Measurements from ENCODE around the gene BRIP1. TPM values are rescaled to one million over a fixed set of nuclear protein-coding genes. Genes with fewer than 3 reads are reported as not detected.

Gene BRIP1
- total RNA-seq, 1 donor from 2014 or later, result 0.11 TPM

DNA sequence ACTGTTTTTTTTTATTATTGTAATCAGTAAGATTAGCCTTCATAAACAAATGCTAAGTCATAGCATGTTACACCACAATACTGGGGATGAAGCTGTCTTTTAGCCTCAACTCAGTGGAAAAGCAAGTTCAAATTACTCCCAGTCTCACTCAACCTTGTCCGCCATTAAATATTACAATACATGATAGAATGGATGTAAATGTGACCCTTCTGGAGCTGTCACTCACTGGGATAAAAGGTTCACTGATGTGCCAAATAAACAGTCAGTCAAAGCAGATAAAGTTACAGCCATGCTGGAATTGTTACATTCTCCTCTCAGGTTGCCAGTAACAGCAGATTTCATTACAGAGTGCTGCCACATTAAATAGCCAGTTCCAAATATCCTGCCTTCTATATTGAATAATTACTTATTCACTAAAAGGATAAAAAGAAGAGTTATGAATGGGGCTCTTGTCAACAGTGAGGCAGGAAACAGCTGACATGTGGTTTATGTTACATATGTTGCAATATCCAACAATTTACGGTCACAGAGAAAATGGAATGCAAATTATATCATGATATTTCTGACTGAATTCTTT is 53.4 kb downstream of the BRIP1 start:
- DNase-seq (ENCODE audit: low spot score), result no peak
- intact Hi-C loops (cut with DNase I), result no loop called here

GRCh38 chr17:61808442-61808841 is 54.9 kb downstream of the BRIP1 start:
- no peak for DNase-seq (ENCODE audit: low spot score)
- intact Hi-C loops (cut with DNase I), result no loop called here

- intact Hi-C loops (cut with DNase I), result no loop called here
- no peak for DNase-seq (ENCODE audit: low spot score)
These were observed 56.4 kb downstream of the BRIP1 start for GRCh38 chr17:61806936-61807335.

GRCh38 chr17:61806081-61806828 is 57.1 kb downstream of the BRIP1 start:
- DNase-seq (ENCODE audit: low spot score), result no peak
- intact Hi-C loops (cut with DNase I), result no loop called here

DNA sequence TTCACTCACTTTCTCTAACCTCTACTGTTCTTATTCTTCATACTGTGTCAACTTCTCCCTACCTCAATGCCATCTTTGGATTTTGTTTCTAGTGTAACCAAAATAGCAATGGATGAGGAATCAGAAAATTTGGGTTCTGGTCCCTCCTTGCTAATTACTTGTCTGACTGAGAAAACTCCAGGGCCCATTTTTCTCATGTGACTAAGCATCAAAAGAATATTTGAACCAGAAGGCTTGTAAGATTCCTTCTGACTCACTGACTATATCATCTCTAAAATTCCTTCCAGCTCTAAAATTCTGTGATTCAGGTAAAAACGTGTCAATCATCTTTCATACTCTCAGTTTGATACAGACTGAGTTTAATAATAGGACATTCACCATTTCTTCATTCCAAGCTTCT is 57.9 kb downstream of the BRIP1 start:
- no peak for DNase-seq (ENCODE audit: low spot score)
- intact Hi-C loops (cut with DNase I), result no loop called here

DNA sequence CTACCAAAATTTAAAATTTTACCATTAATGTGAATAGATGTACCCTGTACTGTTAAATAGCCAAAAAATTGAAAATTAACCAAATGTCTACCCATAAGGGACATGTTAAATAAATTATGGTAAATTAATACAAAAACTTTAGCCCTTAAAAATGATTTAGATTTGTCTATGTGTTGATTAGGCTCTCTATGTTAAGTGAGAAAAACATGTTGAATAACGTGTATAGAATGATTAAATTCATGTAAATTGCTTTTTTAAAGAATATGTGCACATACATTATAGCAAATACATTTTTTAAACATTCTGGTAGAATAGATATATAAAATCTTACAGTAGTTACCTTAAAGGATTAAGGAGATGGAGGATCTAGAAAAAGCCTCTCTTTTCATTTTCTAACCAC is 59.5 kb downstream of the BRIP1 start:
- intact Hi-C loops (cut with DNase I), result no loop called here
- no peak for DNase-seq (ENCODE audit: low spot score)

GRCh38 chr17:61803216-61803615 is 60.1 kb downstream of the BRIP1 start:
- no peak for DNase-seq (ENCODE audit: low spot score)
- intact Hi-C loops (cut with DNase I), result no loop called here

DNA sequence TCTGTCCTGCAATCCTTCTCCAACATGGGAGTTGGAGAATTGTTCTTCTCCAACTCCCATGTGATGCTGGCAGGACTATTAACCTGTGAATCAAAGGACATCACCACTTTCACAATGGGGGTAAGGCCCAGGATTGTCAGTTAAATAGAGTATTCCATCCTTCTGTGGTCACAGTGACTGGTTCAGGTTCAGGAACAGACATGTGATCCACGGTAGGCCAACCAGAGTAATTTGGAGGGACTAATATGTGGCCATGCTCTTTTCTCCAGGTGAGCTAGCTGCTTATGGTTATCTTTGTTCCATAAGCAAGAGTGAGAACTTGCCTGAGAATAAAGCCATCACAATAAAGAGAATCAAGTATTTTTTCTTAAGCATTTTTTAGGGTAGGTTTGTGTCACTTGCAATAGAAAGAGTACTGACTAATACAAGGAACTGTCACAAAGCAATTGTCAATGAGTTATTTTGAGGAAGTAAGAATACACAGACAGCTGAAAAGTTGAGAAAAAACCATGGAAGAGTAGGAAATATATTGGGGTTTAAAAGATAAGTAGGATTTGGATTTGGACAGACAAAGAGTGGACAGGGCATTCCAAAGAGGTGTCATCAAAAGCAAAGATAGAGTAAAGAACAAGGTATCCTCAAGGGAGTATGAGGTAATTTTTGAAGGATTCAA is 63.4 kb downstream of the BRIP1 start:
- intact Hi-C loops (cut with DNase I), result no loop called here
- DNase-seq (ENCODE audit: low spot score), result no peak

- DNase-seq (ENCODE audit: low spot score), result no peak
- intact Hi-C loops (cut with DNase I), result no loop called here
These were observed 66.0 kb downstream of the BRIP1 start for GRCh38 chr17:61797283-61797682.

GRCh38 chr17:61795546-61795945 is 67.8 kb downstream of the BRIP1 start:
- intact Hi-C loops (cut with DNase I), result no loop called here
- no peak for DNase-seq (ENCODE audit: low spot score)

DNA sequence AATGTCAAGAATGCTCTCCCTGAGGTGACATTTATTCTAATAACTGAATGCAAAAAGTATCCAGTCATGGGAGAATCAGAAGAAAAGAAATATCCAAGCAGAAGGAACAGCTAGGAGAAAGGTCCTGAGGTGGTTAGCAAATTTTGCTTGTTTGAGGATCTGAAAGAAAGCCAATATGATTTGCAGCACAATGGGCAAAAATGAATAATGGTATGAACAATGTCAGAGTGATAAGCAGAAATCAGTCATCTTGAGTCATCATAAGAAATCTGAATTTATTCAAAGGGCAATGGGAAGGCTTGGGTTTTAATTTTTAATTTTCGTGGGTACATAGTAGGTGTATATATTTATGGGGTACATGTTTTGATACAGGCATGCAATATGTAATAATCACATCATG is 68.5 kb downstream of the BRIP1 start:
- intact Hi-C loops (cut with DNase I), result no loop called here
- DNase-seq (ENCODE audit: low spot score), result no peak

DNA sequence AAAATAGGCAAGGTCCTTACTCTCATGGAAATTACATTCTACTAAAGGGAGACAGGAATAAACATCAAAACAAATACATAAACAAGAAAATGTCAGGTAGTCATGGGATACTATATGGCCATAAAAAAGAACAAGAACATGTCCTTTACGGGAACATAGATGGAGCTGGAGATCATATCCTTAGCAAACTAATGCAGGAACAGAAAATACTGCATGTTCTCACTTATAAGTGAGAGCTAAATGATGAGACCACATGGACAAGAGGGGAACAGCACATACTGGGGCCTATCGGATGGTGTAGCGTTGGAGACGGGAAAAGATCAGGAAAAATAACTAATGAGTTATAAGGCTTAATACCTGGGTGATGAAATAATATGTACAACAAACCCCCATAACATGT is 69.1 kb downstream of the BRIP1 start:
- DNase-seq (ENCODE audit: low spot score), result no peak
- intact Hi-C loops (cut with DNase I), result no loop called here

DNA sequence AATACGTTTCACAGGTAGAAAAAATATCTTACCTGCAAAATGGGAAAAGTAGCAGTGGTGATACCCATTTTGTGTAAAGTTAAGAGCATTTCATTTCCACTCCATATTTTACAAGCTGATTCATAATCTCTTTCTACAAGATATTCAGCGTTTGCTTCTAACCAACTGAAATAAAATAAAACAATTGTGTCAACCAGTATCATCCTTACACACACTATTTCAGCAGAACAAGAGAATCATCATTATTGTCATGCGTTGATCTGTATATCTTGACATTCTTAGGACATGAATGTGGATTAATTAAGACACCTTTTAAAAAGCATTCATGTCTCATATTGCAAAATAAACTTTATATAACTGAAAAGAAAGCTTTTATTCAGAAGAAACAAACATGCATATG is 69.8 kb downstream of the BRIP1 start:
- no peak for DNase-seq (ENCODE audit: low spot score)
- intact Hi-C loops (cut with DNase I), result no loop called here

DNA sequence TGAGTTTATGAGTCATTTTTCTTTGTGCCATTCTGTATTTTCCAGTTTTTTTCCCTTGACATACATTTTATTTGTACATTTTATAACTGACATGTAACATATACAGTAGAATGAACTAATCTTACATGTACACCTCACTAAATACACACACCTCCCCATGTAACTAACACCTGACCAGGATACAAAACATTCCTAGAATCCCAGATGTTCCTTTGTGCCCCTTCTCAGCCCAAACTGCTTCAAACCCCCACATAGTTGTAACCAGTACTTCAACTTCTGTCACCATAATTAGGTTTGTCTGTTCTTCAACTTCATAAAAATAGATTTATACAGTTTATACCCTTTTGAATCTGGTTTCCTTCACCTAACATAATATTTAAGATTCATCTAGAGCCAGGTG is 73.5 kb downstream of the BRIP1 start:
- intact Hi-C loops (cut with DNase I), result no loop called here
- no peak for DNase-seq (ENCODE audit: low spot score)

GRCh38 chr17:61786088-61786487 is 77.2 kb downstream of the BRIP1 start:
- intact Hi-C loops (cut with DNase I), result no loop called here
- no peak for DNase-seq (ENCODE audit: low spot score)

DNA sequence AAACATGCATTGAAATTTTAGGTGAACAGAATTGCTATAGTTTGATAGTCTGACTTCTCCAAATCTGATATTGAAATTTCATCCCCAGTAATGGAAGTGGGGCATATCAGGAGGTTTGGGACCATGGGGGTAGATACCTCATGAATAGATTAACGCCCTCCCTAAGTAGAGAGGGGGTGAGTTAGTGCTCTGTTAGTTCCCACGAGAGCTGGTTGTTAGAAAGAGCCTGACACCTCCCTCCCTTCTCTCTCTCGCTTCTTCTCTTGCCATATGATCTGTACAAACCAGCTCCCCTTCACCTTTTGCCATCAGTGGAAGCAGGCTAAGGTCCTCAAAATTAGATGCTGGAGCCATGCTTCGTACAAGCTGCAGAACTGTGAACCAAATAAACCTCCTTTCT is 78.8 kb downstream of the BRIP1 start:
- no peak for DNase-seq (ENCODE audit: low spot score)
- intact Hi-C loops (cut with DNase I), result no loop called here

DNA sequence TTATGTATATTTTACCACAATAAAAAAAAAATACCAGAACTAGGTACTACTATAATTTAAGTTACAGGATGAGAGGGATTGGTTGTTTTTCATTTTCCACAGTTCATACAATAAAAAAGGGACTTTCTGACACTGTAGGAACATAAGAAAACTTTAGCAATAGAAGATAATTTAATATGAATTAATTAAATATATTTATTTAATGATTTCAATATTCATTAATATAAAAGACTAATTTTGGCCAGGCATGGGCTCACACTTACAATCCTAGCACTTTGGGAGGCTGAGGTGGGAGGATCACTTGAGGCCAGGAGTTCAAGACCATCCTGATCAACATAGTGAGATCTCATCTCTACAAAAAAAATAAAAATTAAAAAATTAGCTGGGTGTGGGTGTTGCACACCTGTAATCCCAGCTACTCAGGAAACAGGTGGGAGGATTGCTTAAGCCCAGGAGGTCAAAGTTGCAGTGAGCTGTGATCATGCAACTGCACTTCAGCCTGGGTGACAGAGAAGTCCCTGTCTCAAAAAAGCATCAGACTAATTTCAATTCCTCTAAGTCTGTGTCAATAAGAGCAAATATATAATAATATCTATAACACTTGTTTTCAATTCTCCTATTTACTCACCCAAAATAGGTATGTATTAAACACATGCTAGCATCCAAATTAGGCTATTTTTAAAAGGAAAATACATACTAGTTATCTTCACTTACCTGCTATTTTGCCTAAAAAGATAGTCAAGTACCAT is 79.6 kb downstream of the BRIP1 start:
- intact Hi-C loops (cut with DNase I), result no loop called here
- DNase-seq (ENCODE audit: low spot score), result no peak

DNA sequence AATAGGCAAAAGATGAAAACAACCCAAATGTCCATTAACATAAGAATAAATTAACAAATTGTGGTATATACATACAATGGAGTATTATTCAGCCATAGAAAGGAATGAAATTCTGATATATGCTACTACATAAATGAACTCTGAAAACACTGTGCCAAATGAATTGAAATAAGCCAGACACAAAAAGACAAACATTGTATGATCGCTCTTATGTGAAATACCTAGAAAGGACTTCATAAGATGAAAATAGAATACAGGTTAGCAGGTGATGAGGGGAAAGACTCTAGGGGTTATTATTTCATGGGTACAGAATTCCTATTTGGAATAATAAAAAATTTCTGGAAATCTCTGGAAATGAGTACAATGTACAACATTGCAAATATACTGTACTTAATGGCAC is 80.2 kb downstream of the BRIP1 start:
- intact Hi-C loops (cut with DNase I), result no loop called here
- DNase-seq (ENCODE audit: low spot score), result no peak

GRCh38 chr17:61782683-61783082 is 80.6 kb downstream of the BRIP1 start:
- DNase-seq (ENCODE audit: low spot score), result no peak
- intact Hi-C loops (cut with DNase I), result no loop called here

GRCh38 chr17:61775364-61775763 is 88.0 kb downstream of the BRIP1 start:
- DNase-seq (ENCODE audit: low spot score), result no peak
- intact Hi-C loops (cut with DNase I), result no loop called here

DNA sequence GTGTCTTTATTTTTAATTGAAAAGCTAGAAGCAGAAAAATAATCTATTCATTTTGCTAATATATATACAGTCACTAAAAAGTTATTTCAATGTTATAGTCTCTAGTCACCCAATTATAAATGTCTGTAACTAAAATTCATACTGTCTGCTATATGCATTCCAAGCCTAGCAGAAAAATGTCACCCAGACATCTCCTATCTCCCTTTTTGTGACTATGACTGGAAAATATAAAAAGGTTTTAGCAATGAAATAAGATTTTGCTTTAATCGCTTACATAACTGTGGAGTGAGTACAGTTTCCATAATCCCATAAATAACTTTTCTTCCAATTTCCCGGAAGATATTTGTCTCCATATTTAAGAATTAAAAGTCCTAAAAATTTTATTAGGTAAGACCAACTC is 88.6 kb downstream of the BRIP1 start:
- intact Hi-C loops (cut with DNase I), result no loop called here
- no peak for DNase-seq (ENCODE audit: low spot score)
